Activated CD4-positive, alpha-beta memory T cell treated with anti-CD3 and anti-CD28 coated beads for 36 hours (primary cell): ENCODE results near the gene UBR4. TPM values are rescaled to one million over a fixed set of nuclear protein-coding genes. Genes with fewer than 3 reads are reported as not detected.

Experiments used
- CTCF ChIA-PET: fragments of 350-600 bp; sonication (Branson Sonifier 250); formaldehyde crosslinking; loops from one replicate; lab custom pipeline; 2021; ENCODE audit warnings: antibody characterized with exemption, inconsistent platforms; lab: Charles Lee
- POLR2A ChIA-PET: fragments of 350-600 bp; sonication (Branson Sonifier 250); formaldehyde crosslinking; loops from one replicate; lab custom pipeline; 2021; ENCODE audit warnings: antibody characterized with exemption; lab: Charles Lee
- DNase-seq: peaks from one replicate; pipeline ENCODE4 v3.0.0-alpha.2; 2020
- H3K27ac Mint-ChIP-seq: one replicate; pipeline ENCODE4 v1.8.0; 2021; ENCODE audit warnings: mixed read lengths
- H3K27me3 Mint-ChIP-seq: one replicate; pipeline ENCODE4 v1.8.0; 2021; ENCODE audit warnings: mixed read lengths
- H3K36me3 Mint-ChIP-seq: one replicate; pipeline ENCODE4 v1.8.0; 2021; ENCODE audit warnings: mixed read lengths
- H3K4me1 Mint-ChIP-seq: one replicate; pipeline ENCODE4 v1.8.0; 2021; ENCODE audit warnings: low read depth, mixed read lengths
- H3K4me3 Mint-ChIP-seq: one replicate; pipeline ENCODE4 v1.8.0; 2021; ENCODE audit warnings: mild to moderate bottlenecking, mixed read lengths
- H3K9me3 Mint-ChIP-seq: one replicate; pipeline ENCODE4 v1.8.0; 2021; ENCODE audit warnings: mixed read lengths
- intact Hi-C: fragments of 100-400 bp; cut with micrococcal nuclease; formaldehyde crosslinking; loops from one replicate; pipeline ENCODE4 v1.15.1; 2023
- total RNA-seq, 2 experiments: library from RNA; stranded (reverse); gene quantifications; one replicate each; pipeline ENCODE4 v1.2.3, GENCODE V29; 2021

Gene UBR4
- total RNA-seq, 2 experiments from 2014 or later: 104 to 116 TPM

GRCh38 chr1:19089524-19089923 is 120.5 kb downstream of the UBR4 start:
- Mint-ChIP-seq H3K27ac (peak overlapping the region; percentile 11), H3K36me3 (peaks cover 67% of the 10 kb centered on the region), H3K9me3 (no peaks in the 10 kb centered on the region), H3K27me3 (no peaks in the 10 kb centered on the region), H3K4me1 (peaks cover 29% of the 10 kb centered on the region), H3K4me3 (no peak overlapping the region)
- intact Hi-C loops: loop anchor here (5.0 kb wide), 1 partner anchor 182 kb away; no protein-coding TSS in a partner anchor
- no peak for DNase-seq
- CTCF ChIA-PET: interaction anchor here (1.1 to 3.4 kb wide), 7 partner anchors 13 to 206 kb away, joined by 3 to 21 read pairs (median 8); no protein-coding TSS in a partner anchor
- POLR2A ChIA-PET: no interaction called here

GRCh38 chr1:19088717-19089442 is 121.2 kb downstream of the UBR4 start:
- ChIA-PET POLR2A (no interaction called here), CTCF (interaction anchor here (0.9 to 3.4 kb wide), 7 partner anchors 13 to 205 kb away, joined by 3 to 21 read pairs (median 8); no protein-coding TSS in a partner anchor)
- Mint-ChIP-seq H3K4me3 (no peak overlapping the region), H3K9me3 (no peaks in the 10 kb centered on the region), H3K36me3 (peaks cover 67% of the 10 kb centered on the region), H3K27ac (peak overlapping the region; percentile 11), H3K27me3 (no peaks in the 10 kb centered on the region), H3K4me1 (peaks cover 29% of the 10 kb centered on the region)
- intact Hi-C loops: loop anchor here (5.0 kb wide), 1 partner anchor 182 kb away; no protein-coding TSS in a partner anchor
- no peak for DNase-seq

- intact Hi-C loops: loop anchor here (5.0 kb wide), 1 partner anchor 181 kb away; no protein-coding TSS in a partner anchor
- peak; percentile 37 for DNase-seq
- Mint-ChIP-seq H3K27ac (peak overlapping the region; percentile 69), H3K36me3 (peaks cover 66% of the 10 kb centered on the region), H3K4me3 (no peak overlapping the region), H3K27me3 (no peaks in the 10 kb centered on the region), H3K9me3 (no peaks in the 10 kb centered on the region), H3K4me1 (peaks cover 29% of the 10 kb centered on the region)
- ChIA-PET POLR2A (interaction anchor here (0.7 to 1.2 kb wide), 2 partner anchors 13 to 15 kb away, joined by 3 read pairs; no protein-coding TSS in a partner anchor), CTCF (interaction anchor here (0.7 to 3.4 kb wide), 8 partner anchors 12 to 204 kb away, joined by 3 to 21 read pairs (median 6); no protein-coding TSS in a partner anchor)
Observed at GRCh38 chr1:19087737-19088594, 122.1 kb downstream of the UBR4 start.

- Mint-ChIP-seq H3K27ac (peak overlapping the region; percentile 69), H3K36me3 (peaks cover 64% of the 10 kb centered on the region), H3K27me3 (no peaks in the 10 kb centered on the region), H3K9me3 (no peaks in the 10 kb centered on the region), H3K4me3 (no peak overlapping the region), H3K4me1 (peaks cover 29% of the 10 kb centered on the region)
- DNase-seq: no peak
- intact Hi-C loops: loop anchor here (5.0 kb wide), 1 partner anchor 180 kb away; no protein-coding TSS in a partner anchor
- POLR2A ChIA-PET: interaction anchor here (0.7 to 1.2 kb wide), 2 partner anchors 12 to 14 kb away, joined by 3 read pairs; no protein-coding TSS in a partner anchor
- CTCF ChIA-PET: interaction anchor here (0.7 to 3.4 kb wide), 7 partner anchors 11 to 203 kb away, joined by 3 to 21 read pairs (median 7); no protein-coding TSS in a partner anchor
Observed at GRCh38 chr1:19087017-19087736, 122.9 kb downstream of the UBR4 start.

GRCh38 chr1:19086176-19086875 is 123.7 kb downstream of the UBR4 start:
- peaks cover 70% of the 10 kb centered on the region for H3K36me3 Mint-ChIP-seq
- no peaks in the 10 kb centered on the region for H3K27me3 Mint-ChIP-seq
- H3K4me1 Mint-ChIP-seq: peaks cover 29% of the 10 kb centered on the region
- intact Hi-C loops: loop anchor here (5.0 kb wide), 1 partner anchor 179 kb away; no protein-coding TSS in a partner anchor
- no peaks in the 10 kb centered on the region for H3K9me3 Mint-ChIP-seq
- DNase-seq: no peak
- CTCF ChIA-PET: interaction anchor here (1.2 to 1.9 kb wide), 2 partner anchors 178 to 179 kb away, joined by 6 to 10 read pairs; no protein-coding TSS in a partner anchor
- H3K4me3 Mint-ChIP-seq: no peak overlapping the region
- no peak overlapping the region for H3K27ac Mint-ChIP-seq
- POLR2A ChIA-PET: no interaction called here

- intact Hi-C loops: no loop called here
- H3K4me1 Mint-ChIP-seq: peaks cover 20% of the 10 kb centered on the region
- ChIA-PET CTCF (no interaction called here), POLR2A (no interaction called here)
- no peaks in the 10 kb centered on the region for H3K9me3 Mint-ChIP-seq
- H3K36me3 Mint-ChIP-seq: peaks cover 65% of the 10 kb centered on the region
- DNase-seq: no peak
- no peaks in the 10 kb centered on the region for H3K27me3 Mint-ChIP-seq
- no peak overlapping the region for H3K27ac Mint-ChIP-seq
- H3K4me3 Mint-ChIP-seq: no peak overlapping the region
Observed at GRCh38 chr1:19084206-19084738, 125.8 kb downstream of the UBR4 start.

- Mint-ChIP-seq H3K9me3 (no peaks in the 10 kb centered on the region), H3K4me1 (peaks cover 8% of the 10 kb centered on the region), H3K27me3 (no peaks in the 10 kb centered on the region), H3K27ac (no peak overlapping the region), H3K36me3 (peaks cover 58% of the 10 kb centered on the region), H3K4me3 (no peak overlapping the region)
- no peak for DNase-seq
- intact Hi-C loops: no loop called here
- ChIA-PET POLR2A (no interaction called here), CTCF (interaction anchor here (1.5 kb wide), 1 partner anchor 170 kb away, joined by 3 read pairs; no protein-coding TSS in a partner anchor)
Observed at GRCh38 chr1:19083081-19083480, 127.0 kb downstream of the UBR4 start.

- H3K4me3 Mint-ChIP-seq: no peak overlapping the region
- no peaks in the 10 kb centered on the region for H3K27me3 Mint-ChIP-seq
- H3K27ac Mint-ChIP-seq: no peak overlapping the region
- H3K4me1 Mint-ChIP-seq: no peaks in the 10 kb centered on the region
- ChIA-PET CTCF (interaction anchor here (0.6 kb wide), 1 partner anchor 16 kb away, joined by 3 read pairs; no protein-coding TSS in a partner anchor), POLR2A (no interaction called here)
- no peaks in the 10 kb centered on the region for H3K9me3 Mint-ChIP-seq
- no peak for DNase-seq
- peaks cover 60% of the 10 kb centered on the region for H3K36me3 Mint-ChIP-seq
- intact Hi-C loops: no loop called here
Observed at GRCh38 chr1:19081218-19081893, 128.7 kb downstream of the UBR4 start.

GRCh38 chr1:19080721-19081120 is 129.3 kb downstream of the UBR4 start:
- H3K36me3 Mint-ChIP-seq: peaks cover 63% of the 10 kb centered on the region
- intact Hi-C loops: no loop called here

More at GRCh38 chr1:19080721-19081120, 129.3 kb downstream of the UBR4 start:
- Mint-ChIP-seq H3K9me3 (no peaks in the 10 kb centered on the region), H3K27me3 (no peaks in the 10 kb centered on the region), H3K4me3 (no peak overlapping the region), H3K27ac (no peak overlapping the region), H3K4me1 (peaks cover 6% of the 10 kb centered on the region)
- ChIA-PET POLR2A (no interaction called here), CTCF (interaction anchor here (0.6 to 0.9 kb wide), 2 partner anchors 15 to 27 kb away, joined by 3 read pairs; no protein-coding TSS in a partner anchor)
- no peak for DNase-seq
